GM18508 (cell line): ENCODE results near the gene NEDD4L.

Source experiments
- ATAC-seq: cut with Tn5 transposase; IDR thresholded peaks from one replicate; pipeline ENCODE4 v1.9.1; 2021; ENCODE audit warnings: moderate number of reproducible peaks; ENCODE audit not compliant: insufficient read depth, unreplicated experiment

NEDD4L gene

DNA sequence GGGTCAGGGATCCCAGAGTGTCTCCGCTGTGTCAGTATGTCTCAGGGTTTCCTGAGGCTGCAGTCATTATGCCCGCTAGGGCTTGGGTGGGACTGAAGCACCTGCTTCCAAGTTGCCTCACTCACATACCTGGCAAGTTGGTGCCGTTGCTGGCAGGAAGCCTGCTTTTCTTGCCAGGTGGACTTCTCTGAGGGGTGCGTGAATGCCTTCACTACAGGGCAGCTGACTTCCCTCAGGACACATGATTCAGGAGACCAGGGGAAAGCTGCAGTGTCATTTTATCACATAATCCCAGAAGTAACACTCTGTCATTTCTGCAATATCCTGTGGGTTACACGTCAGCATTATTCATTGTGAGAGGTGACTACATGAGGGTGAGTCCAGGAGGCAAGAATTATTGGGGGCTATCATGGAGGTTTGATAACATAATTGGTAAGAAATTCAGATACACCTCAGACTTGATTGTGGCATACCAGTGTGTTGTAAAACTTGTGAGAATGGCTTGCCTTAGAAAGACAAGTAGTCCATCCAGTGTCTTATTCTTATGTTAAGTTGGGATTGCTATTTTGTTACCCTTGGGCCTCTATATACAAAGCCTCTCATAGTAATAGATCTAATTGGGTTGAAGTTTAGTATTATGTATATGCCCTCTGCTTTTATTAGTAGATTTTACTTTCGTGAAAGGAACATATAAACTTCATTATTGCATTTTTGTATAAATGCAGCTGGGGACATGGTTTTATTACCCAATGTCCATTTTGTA, 44.1 kb downstream of the NEDD4L start:
- ATAC-seq: no peak

- no peak for ATAC-seq
Observed at GRCh38 chr18:58088691-58089065, 44.7 kb downstream of the NEDD4L start.

GRCh38 chr18:58091099-58091611, 47.1 kb downstream of the NEDD4L start:
- peak; percentile 69 for ATAC-seq

GRCh38 chr18:58093311-58093803, 49.3 kb downstream of the NEDD4L start:
- ATAC-seq: no peak

DNA sequence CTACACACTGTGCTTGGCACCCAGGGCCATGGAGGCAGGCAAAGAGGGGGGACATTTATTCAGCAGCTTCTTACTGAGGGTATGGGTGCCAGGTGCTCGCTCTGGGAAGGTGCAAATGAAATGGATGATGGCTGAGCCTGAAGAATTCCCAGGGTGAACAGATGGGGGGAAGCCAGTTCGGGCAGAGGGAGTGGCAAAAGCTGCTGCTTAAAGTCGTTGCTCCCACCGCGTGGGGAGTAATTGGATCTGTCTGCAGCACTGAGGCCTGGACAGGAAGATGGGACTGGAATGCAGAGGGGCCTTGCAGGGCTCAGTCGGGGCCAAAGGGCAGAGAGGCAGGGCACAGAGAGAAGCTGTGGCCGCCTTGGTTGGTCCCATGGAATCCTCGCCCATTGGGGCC, 51.2 kb downstream of the NEDD4L start:
- no peak for ATAC-seq

DNA sequence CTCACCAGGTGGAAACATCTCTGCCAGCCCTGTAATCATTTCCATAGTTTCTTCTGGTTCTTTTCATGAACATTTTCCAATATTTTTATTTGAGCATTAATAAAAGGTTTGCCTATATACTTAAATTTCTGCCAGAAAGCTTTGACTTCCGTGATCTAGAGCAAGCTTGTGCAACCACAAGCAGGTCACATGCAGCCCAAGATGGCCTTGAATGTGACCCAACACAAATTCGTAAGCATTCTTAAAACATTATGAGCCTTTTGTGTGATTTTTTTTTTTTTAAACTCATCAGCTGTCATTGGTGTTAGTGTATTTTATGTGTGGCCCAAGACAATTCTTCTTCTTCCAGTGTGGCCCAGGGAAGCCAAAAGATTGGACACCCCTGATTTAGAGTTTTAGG, 51.6 kb downstream of the NEDD4L start:
- no peak for ATAC-seq

DNA sequence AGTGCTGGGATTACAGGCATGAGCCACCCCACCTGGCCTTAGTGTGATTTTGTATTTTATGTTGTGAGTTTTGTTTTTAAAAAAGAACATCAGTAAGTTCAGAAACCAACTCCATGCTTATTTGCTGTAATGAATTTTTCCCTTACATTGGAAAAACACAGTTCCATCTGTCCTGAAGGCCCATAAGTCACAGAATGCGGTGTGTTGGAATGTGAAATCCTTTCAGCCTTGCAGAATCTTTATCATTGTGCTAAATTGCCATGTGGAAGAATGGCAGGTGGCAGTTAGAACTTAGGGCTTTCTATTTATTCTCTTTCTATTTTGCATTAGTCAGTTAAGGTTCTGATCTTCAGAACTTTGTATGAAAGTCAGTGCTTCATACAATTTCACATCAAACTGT, 52.6 kb downstream of the NEDD4L start:
- no peak for ATAC-seq

- no peak for ATAC-seq
Observed at GRCh38 chr18:58097121-58097906, 53.3 kb downstream of the NEDD4L start.

- no peak for ATAC-seq
Observed at GRCh38 chr18:58097907-58098166, 53.8 kb downstream of the NEDD4L start.

- ATAC-seq: no peak
Observed at GRCh38 chr18:58098706-58099105, 54.7 kb downstream of the NEDD4L start.

DNA sequence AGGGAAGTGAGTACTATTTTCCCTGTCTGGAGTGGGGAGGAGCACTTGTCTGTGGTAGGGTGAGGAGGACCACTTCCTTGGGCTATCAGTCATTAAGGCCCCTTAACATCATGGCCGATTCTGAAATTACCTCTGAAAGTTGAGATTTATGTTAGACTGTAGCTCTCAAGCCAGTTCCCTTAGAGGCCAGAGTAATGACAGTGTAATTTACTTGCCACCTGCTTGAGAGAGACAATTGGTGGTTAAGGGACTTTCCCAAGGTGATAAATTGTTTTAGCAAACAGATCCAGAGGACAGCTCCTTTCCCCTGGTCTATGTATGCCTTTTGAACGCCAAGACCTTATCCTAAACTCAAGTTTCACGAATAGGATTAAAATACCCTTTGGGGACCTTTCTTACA, 56.1 kb downstream of the NEDD4L start:
- no peak for ATAC-seq

DNA sequence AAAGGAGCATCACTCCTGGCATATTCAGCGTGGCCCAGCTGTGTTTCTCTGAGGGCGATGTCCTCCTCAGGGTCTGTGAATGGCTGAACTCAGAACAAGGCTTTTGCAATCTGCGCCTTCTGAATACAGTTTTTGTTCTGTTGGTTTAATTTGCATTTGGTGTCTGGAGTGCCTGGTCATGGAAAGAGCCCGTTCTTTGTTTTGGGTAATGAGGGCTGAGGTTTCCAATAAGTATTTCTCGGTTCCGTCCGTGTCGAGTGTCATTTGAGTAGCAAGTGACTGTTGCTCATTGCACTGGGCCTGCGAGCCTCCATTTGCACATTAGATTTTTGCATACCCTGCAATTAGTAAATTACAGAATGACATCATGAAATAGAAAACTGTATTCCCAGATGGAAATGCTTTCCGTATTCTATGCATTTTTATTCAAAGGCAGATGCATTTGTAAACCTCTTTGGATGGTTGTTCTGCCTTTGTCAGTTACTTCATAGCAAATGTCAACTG, 57.3 kb downstream of the NEDD4L start:
- no peak for ATAC-seq

GRCh38 chr18:58102018-58102417, 58.0 kb downstream of the NEDD4L start:
- no peak for ATAC-seq

DNA sequence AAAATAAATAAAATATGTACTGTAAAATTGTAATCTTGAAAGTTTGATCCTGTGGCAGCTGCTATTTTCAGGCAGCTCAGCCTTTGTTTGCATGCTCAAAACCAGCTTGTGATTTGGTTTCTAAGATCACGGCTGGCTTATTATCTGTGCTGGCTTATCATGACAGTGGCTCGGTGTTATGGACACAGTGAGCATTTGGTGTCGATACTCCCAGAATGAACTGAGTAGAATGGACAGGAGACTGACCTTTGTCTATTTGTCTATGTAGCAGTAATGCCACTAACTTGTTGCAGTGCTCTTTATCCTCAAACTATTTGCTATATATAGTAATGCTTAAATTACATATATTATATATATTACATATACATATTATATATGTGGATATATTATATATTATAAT, 58.8 kb downstream of the NEDD4L start:
- no peak for ATAC-seq

DNA sequence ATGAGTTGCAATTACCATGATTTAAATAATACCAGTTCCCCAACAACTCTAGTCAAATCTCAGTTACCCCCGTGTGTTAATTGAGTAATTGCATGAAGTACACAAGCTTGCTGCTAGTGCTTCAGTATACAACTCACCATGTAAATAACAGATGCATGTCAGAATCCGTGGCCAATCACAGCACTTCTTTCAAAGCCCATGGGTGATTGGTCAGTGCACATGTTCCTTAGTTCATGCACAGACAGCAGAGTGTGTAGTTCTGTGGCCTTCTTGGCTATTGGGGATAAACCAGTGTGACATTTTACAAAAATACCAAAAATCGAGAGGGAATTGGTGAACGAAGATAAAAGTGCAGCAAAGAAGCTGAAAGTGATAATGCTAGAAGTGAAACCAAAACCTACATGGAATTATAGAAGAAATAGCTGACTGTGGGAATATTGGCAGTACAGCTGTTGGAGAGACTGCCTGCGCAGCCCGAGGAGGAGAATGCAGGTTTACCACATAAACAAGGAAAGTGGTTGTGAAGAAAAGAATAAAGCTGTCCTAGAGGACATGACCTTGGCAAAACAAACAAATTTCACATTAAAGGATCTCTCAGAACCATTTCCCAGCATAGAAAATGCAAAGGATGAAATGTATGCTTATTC, 59.4 kb downstream of the NEDD4L start:
- no peak for ATAC-seq

GRCh38 chr18:58104096-58104495, 60.1 kb downstream of the NEDD4L start:
- no peak for ATAC-seq

- no peak for ATAC-seq
Observed at GRCh38 chr18:58105206-58105887, 61.3 kb downstream of the NEDD4L start.

DNA sequence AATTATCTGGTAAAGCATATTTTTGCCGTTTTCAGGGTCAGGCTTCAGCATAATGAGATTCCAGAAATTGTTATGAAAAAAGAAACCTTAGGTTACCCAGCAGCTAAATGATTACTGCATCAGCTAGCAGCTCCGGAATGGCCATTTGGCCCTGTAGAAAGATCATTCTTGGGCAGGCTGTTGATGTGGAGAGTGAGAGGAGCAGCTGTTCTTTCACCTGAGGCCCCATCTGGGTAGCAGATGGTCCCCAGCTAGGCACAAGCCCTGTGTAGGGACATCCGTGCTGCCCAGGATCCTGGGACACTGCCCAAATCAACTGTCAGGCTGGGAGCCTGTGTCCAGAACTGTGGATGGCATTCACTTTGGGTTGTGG, 61.8 kb downstream of the NEDD4L start:
- ATAC-seq: no peak

DNA sequence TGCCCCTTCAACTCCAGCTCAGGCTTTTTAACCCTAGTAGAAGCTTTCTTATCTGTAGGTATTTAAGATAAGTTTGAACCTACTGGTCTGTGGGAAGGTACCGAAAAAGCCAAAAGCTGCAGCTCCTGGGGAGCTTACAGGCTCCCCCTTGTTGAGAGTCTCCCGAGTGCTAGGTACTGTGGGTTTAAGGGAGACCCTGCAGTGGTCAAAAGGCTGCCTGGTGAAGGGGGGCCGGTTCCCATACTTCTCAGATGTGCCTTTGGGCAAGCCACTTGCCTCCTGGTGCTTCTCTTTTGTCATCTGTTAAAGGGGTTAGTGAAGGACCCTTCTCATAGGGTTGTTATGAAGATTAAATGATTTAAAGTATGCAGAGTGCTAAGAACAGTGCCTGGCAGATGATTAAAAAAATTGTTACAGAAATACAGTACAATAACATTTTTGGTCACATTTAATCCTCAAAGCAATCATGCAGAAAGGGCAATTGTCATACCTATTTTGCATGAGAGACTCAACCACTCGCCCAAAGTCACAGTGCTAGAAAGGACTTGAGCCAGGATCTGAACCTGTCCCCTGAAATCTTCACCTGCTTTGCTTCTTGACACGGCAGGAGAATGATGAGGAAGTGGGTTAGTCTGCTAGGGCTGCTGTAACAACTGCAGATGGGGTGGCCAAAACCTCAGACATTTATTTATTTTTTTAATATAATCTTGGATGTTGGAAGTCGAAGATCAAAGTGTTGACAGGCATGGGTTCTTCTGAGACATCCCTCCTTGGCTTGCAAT, 62.5 kb downstream of the NEDD4L start:
- no peak for ATAC-seq

GRCh38 chr18:58109256-58109655, 65.2 kb downstream of the NEDD4L start:
- no peak for ATAC-seq
